Measurements from ENCODE around the gene ETF1. TPM values are rescaled to one million over a fixed set of nuclear protein-coding genes. Genes with fewer than 3 reads are reported as not detected.

The ETF1 gene
- polyA plus RNA-seq, 1 donor: 62.9 TPM

DNA sequence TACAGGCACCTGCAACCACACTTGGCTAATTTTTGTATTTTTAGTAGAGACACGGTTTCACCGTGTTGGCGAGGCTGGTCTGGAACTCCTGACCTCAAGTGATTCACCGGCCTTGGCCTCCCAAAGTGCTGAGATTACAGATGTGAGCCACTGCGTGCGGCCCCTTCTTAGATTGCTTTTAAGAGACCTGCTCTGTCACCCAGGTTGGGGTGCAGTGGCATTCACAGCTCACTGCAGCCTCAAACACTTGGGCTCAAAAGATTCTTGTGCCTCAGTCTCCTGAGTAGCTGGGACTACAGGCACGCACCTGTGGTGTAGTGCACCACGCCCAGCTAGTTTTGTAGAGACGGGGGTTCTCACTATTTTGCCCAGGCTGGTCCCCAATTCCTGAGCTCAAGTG lies 21.2 kb upstream of the ETF1 start:
- no peak for DNase-seq
- no peak overlapping the region for H3K27ac ChIP-seq (ENCODE audit: low read length)
- peaks cover 77% of the 10 kb centered on the region for H3K36me3 ChIP-seq (ENCODE audit: control insufficient read depth, insufficient read depth, low read length)
- H3K4me1 ChIP-seq (ENCODE audit: control insufficient read depth, insufficient read depth, low read length): peaks cover 18% of the 10 kb centered on the region
- WGBS (ENCODE audit: insufficient coverage, low lambda C conversion rate): 100% methylated on average over 2 of the region's 9 CpGs
- no peaks in the 10 kb centered on the region for H3K9me3 ChIP-seq (ENCODE audit: control insufficient read depth, low read depth, low read length)
- no peak overlapping the region for H3K4me3 ChIP-seq (ENCODE audit: low read length)
- H3K27me3 ChIP-seq (ENCODE audit: control insufficient read depth, insufficient read depth, low read length): no peaks in the 10 kb centered on the region

DNA sequence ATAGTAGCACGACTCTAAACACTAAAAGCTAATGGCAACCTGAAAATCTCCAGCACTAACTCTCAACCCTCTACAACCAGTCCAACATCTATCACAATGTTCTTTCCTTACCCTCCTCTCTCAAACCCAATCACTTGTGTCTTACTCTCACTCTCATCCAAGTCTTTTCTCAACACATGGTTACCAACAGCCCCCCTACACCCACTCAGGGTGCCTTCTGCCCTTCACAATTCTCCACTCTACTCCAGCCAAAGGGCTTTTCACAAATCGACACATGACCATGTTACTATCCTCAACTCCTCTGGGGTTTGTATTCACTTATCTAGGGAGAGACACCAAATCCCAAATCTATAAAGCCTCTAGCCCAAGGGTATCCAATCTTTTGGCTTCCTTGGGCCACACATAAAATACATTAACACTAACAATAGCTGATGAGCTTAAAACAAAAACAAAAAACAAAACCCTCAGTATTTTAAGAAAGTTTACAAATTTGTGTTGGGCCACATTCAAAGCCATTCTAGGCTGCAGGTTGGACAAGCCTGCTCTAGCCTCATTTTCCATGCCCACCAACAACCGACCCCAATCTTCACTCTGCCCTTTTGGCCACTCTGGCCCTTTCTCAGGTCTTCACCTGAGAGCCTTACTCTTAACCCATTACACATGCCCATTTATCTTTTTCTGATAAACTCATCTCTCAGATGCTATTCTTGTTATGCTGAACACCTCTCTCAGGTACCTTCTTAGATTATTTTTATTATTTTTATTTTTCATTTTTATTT lies 20.5 kb upstream of the ETF1 start:
- Histone ChIP-seq H3K4me3 (ENCODE audit: low read length) (no peak overlapping the region), H3K27me3 (ENCODE audit: control insufficient read depth, insufficient read depth, low read length) (no peaks in the 10 kb centered on the region), H3K9me3 (ENCODE audit: control insufficient read depth, low read depth, low read length) (no peaks in the 10 kb centered on the region), H3K4me1 (ENCODE audit: control insufficient read depth, insufficient read depth, low read length) (peaks cover 15% of the 10 kb centered on the region), H3K36me3 (ENCODE audit: control insufficient read depth, insufficient read depth, low read length) (peaks cover 77% of the 10 kb centered on the region), H3K27ac (ENCODE audit: low read length) (no peak overlapping the region)
- WGBS (ENCODE audit: insufficient coverage, low lambda C conversion rate): 100% methylated on average over 1 of the region's 3 CpGs
- no peak for DNase-seq

GRCh38 chr5:138560971-138561370 lies 17.9 kb upstream of the ETF1 start:
- no peak for DNase-seq
- Histone ChIP-seq H3K27ac (ENCODE audit: low read length) (no peak overlapping the region), H3K4me3 (ENCODE audit: low read length) (no peak overlapping the region), H3K27me3 (ENCODE audit: control insufficient read depth, insufficient read depth, low read length) (no peaks in the 10 kb centered on the region), H3K4me1 (ENCODE audit: control insufficient read depth, insufficient read depth, low read length) (peaks cover 4% of the 10 kb centered on the region), H3K36me3 (ENCODE audit: control insufficient read depth, insufficient read depth, low read length) (peaks cover 80% of the 10 kb centered on the region), H3K9me3 (ENCODE audit: control insufficient read depth, low read depth, low read length) (no peaks in the 10 kb centered on the region)
- WGBS (ENCODE audit: insufficient coverage, low lambda C conversion rate): 100% methylated on average over 3 of the region's 6 CpGs

DNA sequence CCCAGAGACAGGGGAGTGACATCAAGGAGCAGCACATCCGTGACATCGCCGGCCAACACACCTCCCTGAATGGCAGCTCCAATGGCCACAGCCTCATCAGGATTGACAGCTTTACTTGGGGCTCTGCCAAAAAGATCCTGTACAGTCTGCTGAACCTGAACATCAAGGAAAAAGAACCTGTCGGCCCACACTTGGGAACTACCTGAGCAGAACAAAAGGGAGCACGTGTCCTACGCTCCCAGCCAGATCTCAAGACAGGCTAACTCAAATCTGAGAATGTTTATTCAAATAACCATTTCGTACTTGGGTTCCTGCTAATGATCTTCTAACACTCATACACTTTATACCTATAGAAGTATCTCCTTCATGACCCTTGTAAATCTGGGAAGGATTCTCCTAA lies 16.9 kb upstream of the ETF1 start:
- WGBS (ENCODE audit: insufficient coverage, low lambda C conversion rate): no CpG with 5 or more reads among the region's 7 CpGs
- Histone ChIP-seq H3K4me3 (ENCODE audit: low read length) (no peak overlapping the region), H3K9me3 (ENCODE audit: control insufficient read depth, low read depth, low read length) (no peaks in the 10 kb centered on the region), H3K36me3 (ENCODE audit: control insufficient read depth, insufficient read depth, low read length) (peaks cover 80% of the 10 kb centered on the region), H3K4me1 (ENCODE audit: control insufficient read depth, insufficient read depth, low read length) (no peaks in the 10 kb centered on the region), H3K27ac (ENCODE audit: low read length) (no peak overlapping the region), H3K27me3 (ENCODE audit: control insufficient read depth, insufficient read depth, low read length) (no peaks in the 10 kb centered on the region)
- no peak for DNase-seq

DNA sequence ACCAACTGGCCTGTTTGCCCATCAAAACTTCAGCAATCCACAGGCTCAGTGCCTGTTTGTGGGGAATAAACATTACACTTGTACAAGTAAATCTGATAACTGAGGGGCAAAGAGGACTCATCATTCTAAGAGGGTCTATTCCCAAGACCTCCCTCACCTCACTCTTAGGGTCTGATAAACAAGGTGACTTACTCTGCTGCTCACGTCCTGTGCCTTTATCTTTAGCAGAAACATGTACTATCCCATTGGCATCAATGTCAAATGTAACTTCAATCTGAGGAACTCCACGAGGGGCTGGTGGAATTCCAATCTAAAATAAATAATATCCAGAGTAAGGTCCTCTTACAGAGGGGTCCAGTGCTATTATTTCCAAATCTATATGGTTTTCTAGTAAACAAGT lies 14.6 kb upstream of the ETF1 start:
- no peak overlapping the region for H3K27ac ChIP-seq (ENCODE audit: low read length)
- H3K9me3 ChIP-seq (ENCODE audit: control insufficient read depth, low read depth, low read length): no peaks in the 10 kb centered on the region
- H3K36me3 ChIP-seq (ENCODE audit: control insufficient read depth, insufficient read depth, low read length): peaks cover 69% of the 10 kb centered on the region
- DNase-seq: no peak
- WGBS (ENCODE audit: insufficient coverage, low lambda C conversion rate): no CpG with 5 or more reads among the region's 2 CpGs
- no peak overlapping the region for H3K4me3 ChIP-seq (ENCODE audit: low read length)
- no peaks in the 10 kb centered on the region for H3K4me1 ChIP-seq (ENCODE audit: control insufficient read depth, insufficient read depth, low read length)
- no peaks in the 10 kb centered on the region for H3K27me3 ChIP-seq (ENCODE audit: control insufficient read depth, insufficient read depth, low read length)

- H3K9me3 ChIP-seq (ENCODE audit: control insufficient read depth, low read depth, low read length): no peaks in the 10 kb centered on the region
- H3K4me3 ChIP-seq (ENCODE audit: low read length): no peak overlapping the region
- H3K27me3 ChIP-seq (ENCODE audit: control insufficient read depth, insufficient read depth, low read length): no peaks in the 10 kb centered on the region
- H3K4me1 ChIP-seq (ENCODE audit: control insufficient read depth, insufficient read depth, low read length): peaks cover 4% of the 10 kb centered on the region
- H3K27ac ChIP-seq (ENCODE audit: low read length): no peak overlapping the region
- H3K36me3 ChIP-seq (ENCODE audit: control insufficient read depth, insufficient read depth, low read length): peaks cover 44% of the 10 kb centered on the region
- WGBS (ENCODE audit: insufficient coverage, low lambda C conversion rate): no CpG with 5 or more reads among the region's 1 CpG
- no peak for DNase-seq
These were observed 11.1 kb upstream of the ETF1 start for GRCh38 chr5:138554143-138554542.

- Histone ChIP-seq H3K9me3 (ENCODE audit: control insufficient read depth, low read depth, low read length) (no peaks in the 10 kb centered on the region), H3K27me3 (ENCODE audit: control insufficient read depth, insufficient read depth, low read length) (no peaks in the 10 kb centered on the region), H3K36me3 (ENCODE audit: control insufficient read depth, insufficient read depth, low read length) (peaks cover 39% of the 10 kb centered on the region), H3K4me3 (ENCODE audit: low read length) (no peak overlapping the region), H3K27ac (ENCODE audit: low read length) (no peak overlapping the region), H3K4me1 (ENCODE audit: control insufficient read depth, insufficient read depth, low read length) (peaks cover 4% of the 10 kb centered on the region)
- DNase-seq: no peak
- WGBS (ENCODE audit: insufficient coverage, low lambda C conversion rate): no CpG with 5 or more reads among the region's 5 CpGs
These were observed 10.5 kb upstream of the ETF1 start for GRCh38 chr5:138553437-138554095.

DNA sequence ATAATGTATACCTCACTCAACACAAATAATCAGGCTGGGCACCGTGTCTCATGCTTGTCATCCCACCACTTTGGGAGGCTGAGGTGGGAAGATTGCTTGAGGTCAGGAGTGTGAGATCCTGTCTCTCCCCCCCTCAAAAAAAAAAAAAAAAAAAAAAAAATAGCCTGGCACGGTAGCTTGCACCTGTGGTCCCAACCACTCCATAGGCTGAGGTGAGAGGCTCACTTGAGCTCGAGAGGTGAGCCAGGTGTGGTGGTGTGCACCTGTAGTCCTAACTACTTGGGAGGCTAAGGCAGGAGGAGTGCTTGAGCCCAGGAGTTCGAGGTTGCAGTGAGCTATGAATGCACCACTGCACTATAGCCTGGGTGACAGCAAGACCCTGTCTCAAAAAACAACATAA lies 9.6 kb upstream of the ETF1 start:
- Histone ChIP-seq H3K36me3 (ENCODE audit: control insufficient read depth, insufficient read depth, low read length) (peaks cover 30% of the 10 kb centered on the region), H3K4me1 (ENCODE audit: control insufficient read depth, insufficient read depth, low read length) (peaks cover 4% of the 10 kb centered on the region), H3K27me3 (ENCODE audit: control insufficient read depth, insufficient read depth, low read length) (no peaks in the 10 kb centered on the region), H3K4me3 (ENCODE audit: low read length) (no peak overlapping the region), H3K27ac (ENCODE audit: low read length) (no peak overlapping the region), H3K9me3 (ENCODE audit: control insufficient read depth, low read depth, low read length) (no peaks in the 10 kb centered on the region)
- DNase-seq: no peak
- 80% methylated on average over 1 of the region's 4 CpGs for WGBS (ENCODE audit: insufficient coverage, low lambda C conversion rate)

- Histone ChIP-seq H3K27ac (ENCODE audit: low read length) (no peak overlapping the region), H3K4me1 (ENCODE audit: control insufficient read depth, insufficient read depth, low read length) (peaks cover 13% of the 10 kb centered on the region), H3K4me3 (ENCODE audit: low read length) (no peak overlapping the region), H3K36me3 (ENCODE audit: control insufficient read depth, insufficient read depth, low read length) (peaks cover 4% of the 10 kb centered on the region), H3K27me3 (ENCODE audit: control insufficient read depth, insufficient read depth, low read length) (no peaks in the 10 kb centered on the region), H3K9me3 (ENCODE audit: control insufficient read depth, low read depth, low read length) (no peaks in the 10 kb centered on the region)
- 93% methylated on average over 3 of the region's 5 CpGs for WGBS (ENCODE audit: insufficient coverage, low lambda C conversion rate)
- DNase-seq: no peak
These were observed 6.4 kb upstream of the ETF1 start for GRCh38 chr5:138549414-138549813.

- no peak for DNase-seq
- peaks cover 21% of the 10 kb centered on the region for H3K4me1 ChIP-seq (ENCODE audit: control insufficient read depth, insufficient read depth, low read length)
- H3K4me3 ChIP-seq (ENCODE audit: low read length): no peak overlapping the region
- H3K27me3 ChIP-seq (ENCODE audit: control insufficient read depth, insufficient read depth, low read length): no peaks in the 10 kb centered on the region
- H3K36me3 ChIP-seq (ENCODE audit: control insufficient read depth, insufficient read depth, low read length): no peaks in the 10 kb centered on the region
- 100% methylated on average over 3 of the region's 6 CpGs for WGBS (ENCODE audit: insufficient coverage, low lambda C conversion rate)
- H3K27ac ChIP-seq (ENCODE audit: low read length): no peak overlapping the region
- peaks cover 4% of the 10 kb centered on the region for H3K9me3 ChIP-seq (ENCODE audit: control insufficient read depth, low read depth, low read length)
These were observed 3.0 kb upstream of the ETF1 start for GRCh38 chr5:138545919-138546562.
